ENCODE measurements around the gene PRRT4. TPM values are rescaled to one million over a fixed set of nuclear protein-coding genes. Genes with fewer than 3 reads are reported as not detected.

The PRRT4 gene
- total RNA-seq, result under 0.01 and 0.26 TPM in 2 replicates
- 0.03 TPM in 2 replicates for polyA plus RNA-seq
- polyA plus RNA-seq (2012), result 0.14 TPM in 1 of 2 replicates, not detected in the other
- not detected in 2 replicates for polyA minus RNA-seq (ENCODE audit: low replicate concordance)

GRCh38 chr7:128361411-128362379, at the start of gene PRRT4:
PRRT4 (minus strand) TSS chr7:128361690.
- TF ChIP-seq EZH2 (IDR thresholded peaks at IDR 0.05; ENCODE audit: low read length, missing control alignments) (peak; percentile 68), CTCF (conservative IDR thresholded peaks at IDR 0.05 in 1 of 2, IDR thresholded peaks at IDR 0.05 in 1 of 2; ENCODE audit: low read depth in 1 of 2, low read length in 2 of 2) (peak in 1 of 2 donors; percentile 9)
- Histone ChIP-seq H3K79me2 (ENCODE audit: control insufficient read depth, insufficient read depth, low read length) (no peaks in the 10 kb centered on the region), H3K27me3 (ENCODE audit: control insufficient read depth, insufficient read depth, low read length) (peaks cover 52% of the 10 kb centered on the region), H3K4me3 (replicated peaks in 1 of 4; ENCODE audit: control extremely low read depth in 1 of 4, insufficient read depth in 1 of 4, low read depth in 3 of 4, low read length in 4 of 4) (peak within 1 kb of the TSS; percentile 23 to 48 (median 38)), H3K9ac (ENCODE audit: insufficient read depth, low read length) (no peak within 1 kb of the TSS), H3K27ac (ENCODE audit: insufficient read depth, low read length) (no peak within 1 kb of the TSS), H3K4me1 (ENCODE audit: control insufficient read depth, extremely low read depth, insufficient read depth, low read length) (no peaks in the 10 kb centered on the region), H2AFZ (ENCODE audit: low read length) (no peak within 1 kb of the TSS), H4K20me1 (ENCODE audit: control insufficient read depth, extremely low read depth, insufficient read depth, low read length) (no peaks in the 10 kb centered on the region), H3K36me3 (ENCODE audit: control insufficient read depth, insufficient read depth, low read length) (no peaks in the 10 kb centered on the region), H3K9me3 (ENCODE audit: control insufficient read depth, insufficient read depth, low read depth, low read length) (no peaks in the 10 kb centered on the region), H3K4me2 (ENCODE audit: extremely low read depth, insufficient read depth, low read length) (peak within 1 kb of the TSS; percentile 94)
- DNase-seq (ENCODE audit: low read depth in 2 of 2), result no peak

- Histone ChIP-seq H3K27ac (ENCODE audit: insufficient read depth, low read length) (peak overlapping the region; percentile 74), H3K27me3 (ENCODE audit: control insufficient read depth, insufficient read depth, low read length) (no peaks in the 10 kb centered on the region), H3K4me1 (ENCODE audit: control insufficient read depth, extremely low read depth, insufficient read depth, low read length) (peaks cover 4% of the 10 kb centered on the region), H3K4me2 (ENCODE audit: extremely low read depth, insufficient read depth, low read length) (peak overlapping the region; percentile 97), H3K9me3 (ENCODE audit: control insufficient read depth, insufficient read depth, low read depth, low read length) (no peaks in the 10 kb centered on the region), H2AFZ (ENCODE audit: low read length) (peak overlapping the region; percentile 100), H3K4me3 (replicated peaks in 1 of 4; ENCODE audit: control extremely low read depth in 1 of 4, insufficient read depth in 1 of 4, low read depth in 3 of 4, low read length in 4 of 4) (peak overlapping the region; percentile 73 to 92 (median 79)), H3K9ac (ENCODE audit: insufficient read depth, low read length) (peak overlapping the region; percentile 65), H4K20me1 (ENCODE audit: control insufficient read depth, extremely low read depth, insufficient read depth, low read length) (no peaks in the 10 kb centered on the region), H3K36me3 (ENCODE audit: control insufficient read depth, insufficient read depth, low read length) (no peaks in the 10 kb centered on the region), H3K79me2 (ENCODE audit: control insufficient read depth, insufficient read depth, low read length) (no peaks in the 10 kb centered on the region)
- TF ChIP-seq EZH2 (IDR thresholded peaks at IDR 0.05; ENCODE audit: low read length, missing control alignments) (no peak), CTCF (conservative IDR thresholded peaks at IDR 0.05 in 1 of 2, IDR thresholded peaks at IDR 0.05 in 1 of 2; ENCODE audit: low read depth in 1 of 2, low read length in 2 of 2) (no peak)
- DNase-seq (ENCODE audit: low read depth in 2 of 2), result no peak
These were observed 48.9 kb upstream of the PRRT4 start for GRCh38 chr7:128410451-128410753.

GRCh38 chr7:128409596-128410450, 48.3 kb upstream of the PRRT4 start, which contains the start of gene IMPDH1:
IMPDH1 (minus strand) TSS chr7:128409982; CDS start chr7:128409901, 81 bp downstream.
- H3K27me3 ChIP-seq (ENCODE audit: control insufficient read depth, insufficient read depth, low read length), result no peaks in the 10 kb centered on the region
- peak within 1 kb of the TSS; percentile 75 to 92 (median 82) for H3K4me3 ChIP-seq (replicated peaks in 1 of 4; ENCODE audit: control extremely low read depth in 1 of 4, insufficient read depth in 1 of 4, low read depth in 3 of 4, low read length in 4 of 4)
- no peaks in the 10 kb centered on the region for H3K36me3 ChIP-seq (ENCODE audit: control insufficient read depth, insufficient read depth, low read length)
- no peaks in the 10 kb centered on the region for H3K9me3 ChIP-seq (ENCODE audit: control insufficient read depth, insufficient read depth, low read depth, low read length)
- peaks cover 4% of the 10 kb centered on the region for H3K4me1 ChIP-seq (ENCODE audit: control insufficient read depth, extremely low read depth, insufficient read depth, low read length)
- peak within 1 kb of the TSS; percentile 74 for H3K27ac ChIP-seq (ENCODE audit: insufficient read depth, low read length)
- H2AFZ ChIP-seq (ENCODE audit: low read length), result peak within 1 kb of the TSS; percentile 100
- no peaks in the 10 kb centered on the region for H4K20me1 ChIP-seq (ENCODE audit: control insufficient read depth, extremely low read depth, insufficient read depth, low read length)
- peaks cover 5% of the 10 kb centered on the region for H3K79me2 ChIP-seq (ENCODE audit: control insufficient read depth, insufficient read depth, low read length)
- TF ChIP-seq EZH2 (IDR thresholded peaks at IDR 0.05; ENCODE audit: low read length, missing control alignments) (no peak), CTCF (conservative IDR thresholded peaks at IDR 0.05 in 1 of 2, IDR thresholded peaks at IDR 0.05 in 1 of 2; ENCODE audit: low read depth in 1 of 2, low read length in 2 of 2) (no peak)
- peak within 1 kb of the TSS; percentile 65 for H3K9ac ChIP-seq (ENCODE audit: insufficient read depth, low read length)
- peak; percentile 81 to 87 for DNase-seq (ENCODE audit: low read depth in 2 of 2)
- peak within 1 kb of the TSS; percentile 97 for H3K4me2 ChIP-seq (ENCODE audit: extremely low read depth, insufficient read depth, low read length)
